Measurements from ENCODE around the gene ZMIZ1. TPM values are rescaled to one million over a fixed set of nuclear protein-coding genes. Genes with fewer than 3 reads are reported as not detected.

The ZMIZ1 gene
- polyA plus RNA-seq, 2 of the 4 experiments (the other 2 are of a cell fraction): 8.1 to 30.3 TPM

DNA sequence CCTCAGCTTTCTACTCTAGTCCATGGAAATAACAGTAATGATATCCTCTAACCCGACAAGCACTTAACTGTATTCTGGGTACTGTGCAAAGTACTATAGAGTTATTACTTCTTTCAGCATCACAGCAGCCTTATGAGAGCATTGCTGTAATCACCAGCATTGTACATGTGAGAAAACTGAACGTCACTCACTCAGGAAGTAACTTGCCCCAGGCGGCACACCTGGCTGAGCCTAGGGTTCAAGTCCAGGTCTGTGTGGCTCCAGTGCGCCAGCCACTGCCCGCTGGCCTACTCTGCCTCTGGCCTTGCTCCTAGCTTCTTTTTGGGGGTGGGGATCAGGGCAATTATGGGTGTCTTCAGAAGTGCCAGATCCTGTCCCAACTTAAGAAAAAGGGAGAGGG is 50.5 kb downstream of the ZMIZ1 start:
- 93% methylated on average over 5 of the region's 5 CpGs for WGBS (ENCODE audit: missing lambda C conversion rate)
- Histone ChIP-seq H3K27ac (peak overlapping the region in 1 of 2 experiments; percentile 7; a peak in 1 of 6 replicates), H3K4me1 (peaks cover 45% of the 10 kb centered on the region), H3K4me2 (no peak overlapping the region), H3K9me3 (no peaks in the 10 kb centered on the region), H3K4me3 (no peak overlapping the region)
- DNase-seq (ENCODE audit: low read depth in 1 of 2, low spot score in 1 of 2) (no peak), ATAC-seq (no peak), FAIRE-seq (no peak)
- TF ChIP-seq RCOR1 (IDR thresholded peaks at IDR 0.05; ENCODE audit: low read depth, low read length) (no peak), EHMT2 (IDR thresholded peaks at IDR 0.05; ENCODE audit: low read depth) (no peak), FOSL2 (IDR thresholded peaks at IDR 0.05) (no peak), FOSL2 (CRISPR knock-in tag; IDR thresholded peaks at IDR 0.05) (no peak)
- ChIA-PET CTCF (interaction anchor here (1.4 to 10.6 kb wide), 3 partner anchors 10 to 77 kb away, joined by 5 to 56 read pairs (median 8); no protein-coding TSS in a partner anchor), POLR2A (no interaction called here)

DNA sequence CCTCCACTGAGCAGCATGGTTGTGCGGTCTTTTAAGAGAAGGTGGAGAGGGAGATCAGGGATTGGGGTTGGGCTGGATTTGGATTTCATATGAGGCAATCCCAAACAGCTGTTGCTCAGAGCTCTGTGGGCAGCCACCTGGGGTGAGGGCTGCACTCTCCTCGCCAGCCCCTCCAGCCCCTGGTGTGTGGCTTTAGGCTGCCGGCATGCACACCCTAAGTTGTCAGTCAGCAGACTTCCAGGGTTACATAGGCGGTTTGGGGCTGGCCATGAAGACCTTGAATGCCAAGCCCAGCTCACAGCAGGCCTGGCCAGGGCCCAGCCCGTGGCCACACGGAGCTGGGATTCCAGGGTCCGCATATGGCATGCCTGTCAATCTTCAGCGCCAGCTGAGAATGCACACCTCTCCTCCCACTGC is 54.8 kb downstream of the ZMIZ1 start:
- Histone ChIP-seq H3K4me3 (no peak overlapping the region), H3K9me3 (no peaks in the 10 kb centered on the region), H3K4me2 (no peak overlapping the region), H3K27ac (peak overlapping the region; percentile 27 to 94; a peak in 5 of 6 replicates), H3K4me1 (peaks cover 55% of the 10 kb centered on the region)
- DNase-seq (ENCODE audit: low read depth in 1 of 2, low spot score in 1 of 2) (no peak), ATAC-seq (no peak), FAIRE-seq (no peak)
- 94% methylated on average over 8 of the region's 8 CpGs for WGBS (ENCODE audit: missing lambda C conversion rate)
- ChIA-PET POLR2A (no interaction called here), CTCF (interaction anchor here (1.1 to 13.7 kb wide), 6 partner anchors 9 to 821 kb away, joined by 3 to 121 read pairs (median 20); no protein-coding TSS in a partner anchor)
- no peak for TF ChIP-seq TFCP2L1 (CRISPR knock-in tag; IDR thresholded peaks at IDR 0.05)
- TF ChIP-seq KDM5A (IDR thresholded peaks at IDR 0.05): no peak
- TF ChIP-seq BHLHE40 (IDR thresholded peaks at IDR 0.05; ENCODE audit: low read depth, low read length): no peak
- no peak for TF ChIP-seq PHF8 (IDR thresholded peaks at IDR 0.05; ENCODE audit: borderline replicate concordance, low read depth)
- no peak for TF ChIP-seq HOXA7 (CRISPR knock-in tag; IDR thresholded peaks at IDR 0.05)
- TF ChIP-seq KDM1A (IDR thresholded peaks at IDR 0.05; ENCODE audit: low read depth): no peak
- no peak for TF ChIP-seq JUNB (IDR thresholded peaks at IDR 0.05)

GRCh38 chr10:79124066-79124465 is 55.3 kb downstream of the ZMIZ1 start:
- POLR2A ChIA-PET: no interaction called here
- no peak for ATAC-seq
- TF ChIP-seq HDAC2 (IDR thresholded peaks at IDR 0.05): 0 out of 2 replicates have a peak, but pooled peaks have one; percentile 34
- TF ChIP-seq ZFP36 (IDR thresholded peaks at IDR 0.05; ENCODE audit: borderline replicate concordance, partially characterized antibody): peak; percentile 82
- TF ChIP-seq KDM1A (IDR thresholded peaks at IDR 0.05; ENCODE audit: low read depth): peak; percentile 85
- no peak for TF ChIP-seq NPAS2 (CRISPR knock-in tag; IDR thresholded peaks at IDR 0.05; ENCODE audit: borderline replicate concordance)

DNA sequence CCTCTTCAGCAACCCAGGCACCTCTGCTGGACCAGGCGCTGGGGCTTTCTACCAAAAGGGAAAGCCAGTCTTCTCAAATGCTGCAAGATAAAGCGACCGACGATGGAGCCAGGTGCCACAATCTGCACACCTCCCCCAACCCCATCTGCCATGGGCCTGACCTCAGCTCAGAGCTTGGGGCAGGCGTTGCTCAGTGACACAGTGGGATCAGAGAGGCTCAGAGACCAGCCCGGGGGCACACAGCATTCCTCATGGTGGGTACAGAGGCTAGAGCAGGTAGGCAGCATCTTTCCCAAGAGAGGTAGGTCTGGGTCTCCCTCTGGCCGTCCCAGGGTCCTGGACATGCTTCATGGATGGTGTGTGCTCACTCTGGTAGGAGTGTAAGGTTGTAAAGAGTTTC is 56.3 kb downstream of the ZMIZ1 start:
- Histone ChIP-seq H3K4me1 (peaks cover 70% of the 10 kb centered on the region), H3K27ac (peak overlapping the region; percentile 84 to 94; a peak in 4 of 6 replicates), H3K4me3 (no peak overlapping the region), H3K4me2 (no peak overlapping the region), H3K9me3 (no peaks in the 10 kb centered on the region)
- POLR2A ChIA-PET: no interaction called here
- CTCF ChIA-PET: interaction anchor here (1.4 to 13.7 kb wide), 5 partner anchors 10 to 70 kb away, joined by 3 to 121 read pairs (median 31); no protein-coding TSS in a partner anchor
- TF ChIP-seq EHMT2 (IDR thresholded peaks at IDR 0.05; ENCODE audit: low read depth): no peak
- no peak for TF ChIP-seq GATA3 (IDR thresholded peaks at IDR 0.05; ENCODE audit: borderline replicate concordance)
- peak; percentile 79 for TF ChIP-seq ZFP36 (IDR thresholded peaks at IDR 0.05; ENCODE audit: borderline replicate concordance, partially characterized antibody)
- TF ChIP-seq KDM1A (IDR thresholded peaks at IDR 0.05; ENCODE audit: low read depth): 0 out of 2 replicates have a peak, but pooled peaks have one; percentile 57
- no peak for TF ChIP-seq POLR2AphosphoS2 (conservative IDR thresholded peaks at IDR 0.05; ENCODE audit: low read length)
- TF ChIP-seq CHD4 (IDR thresholded peaks at IDR 0.05; ENCODE audit: borderline replicate concordance): no peak
- no peak for TF ChIP-seq ZSCAN20 (CRISPR knock-in tag; IDR thresholded peaks at IDR 0.05)
- no peak for TF ChIP-seq ATOH8 (CRISPR knock-in tag; IDR thresholded peaks at IDR 0.05; ENCODE audit: low read depth)
- TF ChIP-seq CHD2 (IDR thresholded peaks at IDR 0.05; ENCODE audit: low read length, partially characterized antibody): no peak
- TF ChIP-seq SMC3 (IDR thresholded peaks at IDR 0.05): no peak
- DNase-seq (ENCODE audit: low read depth in 1 of 2, low spot score in 1 of 2): no peak
- no peak for ATAC-seq
- FAIRE-seq: no peak
- 92% methylated on average over 7 of the region's 7 CpGs for WGBS (ENCODE audit: missing lambda C conversion rate)

More at GRCh38 chr10:79124066-79124465, 55.3 kb downstream of the ZMIZ1 start:
- DNase-seq (ENCODE audit: low read depth in 1 of 2, low spot score in 1 of 2) (no peak), FAIRE-seq (no peak)
- Histone ChIP-seq H3K27ac (peak overlapping the region; percentile 19 to 94; a peak in 5 of 6 replicates), H3K4me2 (no peak overlapping the region), H3K4me3 (no peak overlapping the region), H3K4me1 (peaks cover 60% of the 10 kb centered on the region), H3K9me3 (no peaks in the 10 kb centered on the region)
- CTCF ChIA-PET: interaction anchor here (1.0 to 13.7 kb wide), 8 partner anchors 9 to 822 kb away, joined by 3 to 121 read pairs (median 6); no protein-coding TSS in a partner anchor
